Activated B cell treated with CpG ODN at 0.5 μM for 24 hours (primary cell): ENCODE measurements around the gene GPR149. TPM values are rescaled to one million over a fixed set of nuclear protein-coding genes. Genes with fewer than 3 reads are reported as not detected.

Source experiments
- ATAC-seq: fragments of 200-7000 bp; cut with Tn5 transposase; one replicate; pipeline ENCODE4 v1.10.0; 2021; ENCODE audit warnings: low read depth, mild to moderate bottlenecking, moderate library complexity
- CTCF ChIA-PET: fragments of 350-600 bp; sonication (Branson Sonifier 250); formaldehyde crosslinking; loops from one replicate; lab custom pipeline; 2021; ENCODE audit warnings: antibody characterized with exemption; lab: Charles Lee
- POLR2A ChIA-PET: fragments of 350-600 bp; sonication (Branson Sonifier 250); formaldehyde crosslinking; loops from one replicate; lab custom pipeline; 2021; ENCODE audit warnings: antibody characterized with exemption; lab: Charles Lee
- DNase-seq: peaks from one replicate; pipeline ENCODE4 v3.0.0; 2022
- H3K27ac Mint-ChIP-seq: one replicate; pipeline ENCODE4 v1.8.0; 2020; ENCODE audit warnings: mixed read lengths
- H3K27me3 Mint-ChIP-seq: one replicate; pipeline ENCODE4 v1.8.0; 2021; ENCODE audit warnings: mixed read lengths
- H3K36me3 Mint-ChIP-seq: one replicate; pipeline ENCODE4 v1.8.0; 2021; ENCODE audit warnings: low read depth, mixed read lengths
- H3K4me1 Mint-ChIP-seq: one replicate; pipeline ENCODE4 v1.8.0; 2021; ENCODE audit warnings: mixed read lengths
- H3K4me3 Mint-ChIP-seq: one replicate; pipeline ENCODE4 v1.8.0; 2020; ENCODE audit warnings: mild to moderate bottlenecking, mixed read lengths
- H3K9me3 Mint-ChIP-seq: one replicate; pipeline ENCODE4 v1.8.0; 2020; ENCODE audit warnings: mixed read lengths
- CTCF ChIP-seq: fragments of 200-600 bp; IDR thresholded peaks from one replicate; pipeline ENCODE4 v1.8.0; 2022; ENCODE audit warnings: antibody characterized with exemption, mild to moderate bottlenecking
- intact Hi-C: fragments of 100-400 bp; cut with micrococcal nuclease; formaldehyde crosslinking; loops from one replicate; pipeline ENCODE4 v1.15.1; 2024
- total RNA-seq: library from RNA; stranded (reverse); gene quantifications from 2 replicates; pipeline ENCODE4 v1.2.3, GENCODE V29; 2022

GPR149 gene
- total RNA-seq, 1 donor from 2014 or later = not detected

DNA sequence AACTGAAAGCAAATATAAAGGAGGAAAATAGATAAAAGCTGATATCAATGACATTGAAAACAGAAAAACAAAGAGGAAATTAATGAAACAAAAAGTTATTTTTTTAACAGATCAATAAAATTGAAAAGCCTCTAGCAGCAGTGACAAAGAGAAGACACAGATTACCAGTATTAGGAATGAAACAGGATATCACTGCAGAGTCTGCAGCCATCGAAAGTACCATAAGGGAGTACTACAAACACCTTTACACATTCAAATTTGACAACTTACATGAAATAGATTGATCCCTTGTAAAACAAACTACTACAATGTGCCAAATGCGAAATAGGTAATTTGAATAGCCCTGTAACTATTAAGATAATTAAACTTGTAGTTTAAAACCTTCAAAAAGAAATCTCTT, 80.8 kb downstream of the GPR149 start:
- no peak overlapping the region for H3K27ac Mint-ChIP-seq
- H3K9me3 Mint-ChIP-seq = no peaks in the 10 kb centered on the region
- no peaks in the 10 kb centered on the region for H3K36me3 Mint-ChIP-seq
- no peak for TF ChIP-seq CTCF
- POLR2A ChIA-PET = no interaction called here
- no peak for DNase-seq
- no peak for ATAC-seq
- CTCF ChIA-PET = no interaction called here
- peaks cover 23% of the 10 kb centered on the region for H3K27me3 Mint-ChIP-seq
- H3K4me3 Mint-ChIP-seq = no peak overlapping the region
- intact Hi-C loops = no loop called here
- H3K4me1 Mint-ChIP-seq = no peaks in the 10 kb centered on the region

DNA sequence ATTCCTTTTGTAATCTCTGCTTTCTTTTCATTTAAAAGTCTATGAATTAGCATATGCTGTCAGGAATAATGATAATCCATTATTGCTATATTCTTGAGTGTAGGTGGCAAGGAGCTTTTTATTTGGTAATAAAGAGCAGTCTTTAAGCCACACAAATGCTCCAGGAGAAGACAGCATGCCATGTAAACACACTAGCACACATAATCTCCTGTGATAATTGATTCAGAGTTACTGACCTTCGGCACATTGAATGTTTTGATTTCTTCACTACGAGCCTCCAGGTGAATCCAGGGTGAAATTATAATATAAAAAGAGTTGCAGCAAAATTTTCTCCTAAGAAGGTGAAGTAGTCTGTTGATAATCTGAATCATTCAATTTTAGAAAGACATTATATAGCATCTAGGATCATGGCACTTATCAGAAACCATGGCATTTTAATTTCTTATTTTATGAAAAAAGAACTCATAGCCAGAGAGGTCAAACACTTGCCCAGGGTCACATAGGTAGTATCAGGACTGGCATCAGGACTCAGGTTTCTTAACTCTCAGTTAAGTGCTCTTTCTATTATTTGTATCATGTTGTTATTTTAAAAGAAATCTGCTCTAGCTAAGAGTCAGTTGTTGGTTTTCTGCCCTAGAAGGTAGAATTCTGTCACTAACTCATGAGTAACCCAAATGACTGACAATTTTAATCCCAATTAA, 84.4 kb downstream of the GPR149 start:
- H3K4me1 Mint-ChIP-seq = no peaks in the 10 kb centered on the region

GRCh38 chr3:154338570-154338969, 91.4 kb downstream of the GPR149 start:
- CTCF ChIA-PET = no interaction called here
- Mint-ChIP-seq H3K27ac (no peak overlapping the region), H3K27me3 (peaks cover 7% of the 10 kb centered on the region), H3K4me1 (no peaks in the 10 kb centered on the region), H3K4me3 (no peak overlapping the region), H3K36me3 (no peaks in the 10 kb centered on the region), H3K9me3 (no peaks in the 10 kb centered on the region)
- no peak for DNase-seq
- ATAC-seq = no peak
- TF ChIP-seq CTCF = no peak
- POLR2A ChIA-PET = no interaction called here
- intact Hi-C loops = no loop called here

More for the DNA sequence above, 84.4 kb downstream of the GPR149 start:
- no peak for TF ChIP-seq CTCF
- no peaks in the 10 kb centered on the region for H3K36me3 Mint-ChIP-seq
- H3K27ac Mint-ChIP-seq = no peak overlapping the region
- H3K9me3 Mint-ChIP-seq = no peaks in the 10 kb centered on the region
- ChIA-PET POLR2A (no interaction called here), CTCF (no interaction called here)
- ATAC-seq = no peak
- H3K4me3 Mint-ChIP-seq = no peak overlapping the region
- peaks cover 15% of the 10 kb centered on the region for H3K27me3 Mint-ChIP-seq
- DNase-seq = no peak
- intact Hi-C loops = no loop called here

DNA sequence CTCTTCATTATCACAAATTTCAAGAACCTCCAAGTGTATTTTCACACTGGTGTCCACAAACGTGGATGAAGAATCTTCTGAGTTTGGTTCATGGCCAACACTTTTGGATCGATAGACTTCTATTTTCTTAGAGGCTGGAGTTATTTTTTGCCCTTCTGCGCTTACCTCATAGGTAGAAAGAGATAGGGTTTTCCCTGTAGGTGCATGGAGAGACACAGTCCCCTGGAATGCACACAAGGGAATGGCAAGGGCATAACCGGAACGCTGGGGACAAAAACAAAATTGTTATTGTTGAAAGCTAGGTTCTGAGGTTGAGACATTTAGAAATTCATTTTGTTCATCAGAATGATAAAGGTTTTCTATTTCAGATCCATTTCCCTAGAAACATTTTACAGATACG, 92.0 kb downstream of the GPR149 start:
- intact Hi-C loops = no loop called here
- CTCF ChIA-PET = no interaction called here
- no peak overlapping the region for H3K4me3 Mint-ChIP-seq
- H3K27ac Mint-ChIP-seq = no peak overlapping the region
- H3K4me1 Mint-ChIP-seq = no peaks in the 10 kb centered on the region
- H3K9me3 Mint-ChIP-seq = no peaks in the 10 kb centered on the region
- H3K27me3 Mint-ChIP-seq = peaks cover 7% of the 10 kb centered on the region
- no peak for TF ChIP-seq CTCF
- no peaks in the 10 kb centered on the region for H3K36me3 Mint-ChIP-seq
- ATAC-seq = no peak
- DNase-seq = no peak
- POLR2A ChIA-PET = no interaction called here

DNA sequence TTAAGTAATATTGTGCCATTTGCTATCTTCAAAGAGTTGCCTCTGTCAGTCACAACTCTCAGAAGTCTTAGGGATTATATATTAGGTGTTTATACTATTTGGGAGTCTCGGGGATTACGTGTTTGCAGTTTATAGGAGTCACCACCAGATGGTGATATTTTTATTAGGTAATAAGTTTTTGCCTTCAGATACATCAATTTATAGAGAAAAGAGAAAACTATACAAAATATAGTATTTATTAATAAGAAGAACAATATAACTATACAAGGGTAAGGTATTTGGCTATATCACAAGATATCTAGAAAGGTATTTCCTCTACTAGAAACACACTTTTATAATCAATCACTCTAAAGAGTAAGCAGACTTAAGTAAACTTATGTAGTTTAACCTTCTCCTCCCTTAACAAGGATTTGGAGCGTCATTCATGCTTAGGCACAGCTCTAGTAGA, 95.0 kb downstream of the GPR149 start:
- intact Hi-C loops = loop anchor here (1.0 kb wide), 2 partner anchors 988 to 1367 kb away; no protein-coding TSS in a partner anchor
- DNase-seq = no peak
- CTCF ChIA-PET = interaction anchor here (1.1 to 1.7 kb wide), 4 partner anchors 986 to 1370 kb away, joined by 3 to 10 read pairs (median 4); no protein-coding TSS in a partner anchor
- Mint-ChIP-seq H3K4me1 (no peaks in the 10 kb centered on the region), H3K27me3 (peaks cover 5% of the 10 kb centered on the region), H3K36me3 (no peaks in the 10 kb centered on the region), H3K9me3 (no peaks in the 10 kb centered on the region), H3K4me3 (no peak overlapping the region), H3K27ac (no peak overlapping the region)
- TF ChIP-seq CTCF = peak; percentile 27
- POLR2A ChIA-PET = interaction anchor here (0.8 kb wide), 1 partner anchor 10 kb away, joined by 3 read pairs; no protein-coding TSS in a partner anchor
- no peak for ATAC-seq
